Endothelial cell (in vitro differentiated cells): ENCODE data around the gene IQCM. TPM values are rescaled to one million over a fixed set of nuclear protein-coding genes. Genes with fewer than 3 reads are reported as not detected.

Experiments used
- DNase-seq: peaks from one replicate; pipeline ENCODE4 v3.0.0; 2021; ENCODE audit warnings: low spot score
- H3K27ac Mint-ChIP-seq: one replicate; pipeline ENCODE4 v1.8.0; 2021; ENCODE audit warnings: mixed read lengths, inconsistent platforms; ENCODE audit not compliant: unreplicated experiment
- H3K27me3 Mint-ChIP-seq: one replicate; pipeline ENCODE4 v1.8.0; 2021; ENCODE audit warnings: mild to moderate bottlenecking, moderate library complexity, mixed read lengths, inconsistent platforms; ENCODE audit not compliant: unreplicated experiment
- H3K36me3 Mint-ChIP-seq: one replicate; pipeline ENCODE4 v1.8.0; 2021; ENCODE audit warnings: mild to moderate bottlenecking, low read depth, mixed read lengths, inconsistent platforms; ENCODE audit not compliant: unreplicated experiment
- H3K4me1 Mint-ChIP-seq: one replicate; pipeline ENCODE4 v1.8.0; 2021; ENCODE audit warnings: mild to moderate bottlenecking, mixed read lengths, inconsistent platforms; ENCODE audit not compliant: unreplicated experiment
- H3K4me3 Mint-ChIP-seq: one replicate; pipeline ENCODE4 v1.8.0; 2021; ENCODE audit warnings: mild to moderate bottlenecking, mixed read lengths, inconsistent platforms; ENCODE audit not compliant: unreplicated experiment
- H3K9me3 Mint-ChIP-seq: one replicate; pipeline ENCODE4 v1.8.0; 2021; ENCODE audit warnings: mixed read lengths, inconsistent platforms; ENCODE audit not compliant: unreplicated experiment
- total RNA-seq: library from RNA; stranded (reverse); fragmentation: NEBNext Ultra II Directional; extraction: Animal tissue kit (Norgen Biotek cat#: 25700); gene quantifications from one replicate; pipeline ENCODE4 v1.2.1, GENCODE V29; 2021; ENCODE audit not compliant: unreplicated experiment
- TF ChIP-seq, protein P1 (sequence below): fragments of 200-600 bp; sonication (generic); IDR thresholded peaks from one replicate; pipeline ENCODE4 v1.5.0; 2021; ENCODE audit warnings: antibody characterized with exemption; ENCODE audit not compliant: unreplicated experiment

Gene IQCM
- total RNA-seq, 1 donor from 2014 or later: not detected

DNA sequence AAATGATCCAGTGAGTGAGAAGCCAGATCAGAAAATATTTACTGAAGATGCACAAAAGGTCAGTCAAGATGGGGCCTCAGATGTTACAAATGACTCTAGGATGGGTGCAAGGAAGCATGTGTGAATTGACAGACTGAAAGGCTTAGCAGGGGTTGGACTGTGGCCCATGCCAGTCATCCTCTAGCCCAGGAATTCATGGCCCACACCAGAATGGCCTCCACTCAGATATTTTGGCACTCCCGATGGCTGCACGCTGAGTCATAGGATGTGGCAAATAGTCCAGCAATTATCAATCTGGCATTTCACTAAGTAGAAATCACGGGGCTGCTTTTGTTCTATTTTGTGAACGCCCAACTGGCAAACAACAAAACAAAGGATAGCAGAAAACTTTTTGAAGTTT is 406.5 kb downstream of the IQCM start:
- Mint-ChIP-seq H3K27ac (no peak overlapping the region), H3K4me1 (no peaks in the 10 kb centered on the region), H3K36me3 (no peaks in the 10 kb centered on the region), H3K27me3 (no peaks in the 10 kb centered on the region), H3K4me3 (no peak overlapping the region), H3K9me3 (no peaks in the 10 kb centered on the region)
- TF ChIP-seq, protein P1, sequence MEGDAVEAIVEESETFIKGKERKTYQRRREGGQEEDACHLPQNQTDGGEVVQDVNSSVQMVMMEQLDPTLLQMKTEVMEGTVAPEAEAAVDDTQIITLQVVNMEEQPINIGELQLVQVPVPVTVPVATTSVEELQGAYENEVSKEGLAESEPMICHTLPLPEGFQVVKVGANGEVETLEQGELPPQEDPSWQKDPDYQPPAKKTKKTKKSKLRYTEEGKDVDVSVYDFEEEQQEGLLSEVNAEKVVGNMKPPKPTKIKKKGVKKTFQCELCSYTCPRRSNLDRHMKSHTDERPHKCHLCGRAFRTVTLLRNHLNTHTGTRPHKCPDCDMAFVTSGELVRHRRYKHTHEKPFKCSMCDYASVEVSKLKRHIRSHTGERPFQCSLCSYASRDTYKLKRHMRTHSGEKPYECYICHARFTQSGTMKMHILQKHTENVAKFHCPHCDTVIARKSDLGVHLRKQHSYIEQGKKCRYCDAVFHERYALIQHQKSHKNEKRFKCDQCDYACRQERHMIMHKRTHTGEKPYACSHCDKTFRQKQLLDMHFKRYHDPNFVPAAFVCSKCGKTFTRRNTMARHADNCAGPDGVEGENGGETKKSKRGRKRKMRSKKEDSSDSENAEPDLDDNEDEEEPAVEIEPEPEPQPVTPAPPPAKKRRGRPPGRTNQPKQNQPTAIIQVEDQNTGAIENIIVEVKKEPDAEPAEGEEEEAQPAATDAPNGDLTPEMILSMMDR: no peak
- DNase-seq: no peak

DNA sequence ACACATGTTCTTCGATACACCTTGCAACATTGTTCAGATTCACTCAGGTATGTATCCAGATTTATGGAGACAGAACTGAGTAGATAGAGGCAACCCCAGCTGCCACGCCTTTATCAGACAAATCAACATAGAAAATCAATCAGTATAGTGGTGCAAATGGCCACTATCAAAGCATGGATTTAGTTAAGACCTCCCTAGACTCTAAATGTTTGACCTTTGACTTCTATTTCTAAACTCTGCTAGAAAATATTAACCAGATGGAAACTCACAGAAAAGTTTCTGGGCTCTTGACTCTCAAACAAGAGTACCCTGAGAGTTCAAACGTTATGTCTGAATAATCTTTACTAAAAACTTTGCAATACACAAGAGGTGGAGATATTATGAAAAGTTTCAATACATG is 411.5 kb downstream of the IQCM start:
- H3K27me3 Mint-ChIP-seq: no peaks in the 10 kb centered on the region
- TF ChIP-seq, protein P1: no peak

DNA sequence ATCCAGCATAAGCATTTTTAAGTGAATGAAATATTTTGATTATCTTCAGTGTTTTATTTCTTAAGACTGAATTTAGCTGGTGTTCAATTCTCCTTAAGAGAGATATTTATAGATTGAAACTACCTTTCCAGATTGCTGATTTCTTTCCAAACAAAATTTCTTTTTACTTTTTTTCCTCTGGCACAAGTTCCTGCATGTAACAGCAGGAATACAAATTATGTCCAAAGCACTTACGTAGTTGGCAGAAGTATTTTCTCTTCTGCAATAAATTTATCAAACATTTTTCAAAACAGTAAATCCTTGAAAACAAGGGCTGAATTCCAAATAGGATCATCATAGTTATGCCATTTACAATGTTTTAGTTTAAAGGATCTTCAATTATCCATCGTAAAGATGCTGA is 412.6 kb downstream of the IQCM start:
- Mint-ChIP-seq H3K9me3 (no peaks in the 10 kb centered on the region), H3K36me3 (no peaks in the 10 kb centered on the region), H3K27ac (no peak overlapping the region), H3K4me3 (no peak overlapping the region), H3K4me1 (no peaks in the 10 kb centered on the region), H3K27me3 (no peaks in the 10 kb centered on the region)
- TF ChIP-seq, protein P1: no peak
- DNase-seq: no peak

More for the DNA sequence above, 411.5 kb downstream of the IQCM start:
- no peaks in the 10 kb centered on the region for H3K36me3 Mint-ChIP-seq
- H3K27ac Mint-ChIP-seq: no peak overlapping the region
- H3K4me1 Mint-ChIP-seq: no peaks in the 10 kb centered on the region
- no peaks in the 10 kb centered on the region for H3K9me3 Mint-ChIP-seq
- H3K4me3 Mint-ChIP-seq: no peak overlapping the region
- no peak for DNase-seq

DNA sequence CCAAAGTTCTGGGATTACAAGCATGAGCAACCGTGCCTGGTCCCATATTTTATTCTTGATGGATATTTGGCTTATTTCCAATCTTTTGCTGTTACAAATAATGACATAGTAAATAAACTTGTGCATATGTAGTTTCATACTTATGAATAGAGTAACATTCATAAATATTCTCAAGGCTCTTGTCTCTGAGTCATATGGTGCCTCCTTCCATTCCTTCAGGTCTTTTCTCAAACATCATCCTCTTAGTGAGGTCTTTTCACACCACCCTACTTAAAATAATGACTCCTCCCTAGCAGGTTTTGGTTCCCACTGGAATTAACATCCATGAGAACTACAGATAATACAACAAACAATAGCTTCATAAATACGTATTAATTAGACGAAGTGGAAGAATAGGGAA is 416.6 kb downstream of the IQCM start:
- H3K36me3 Mint-ChIP-seq: no peaks in the 10 kb centered on the region

DNA sequence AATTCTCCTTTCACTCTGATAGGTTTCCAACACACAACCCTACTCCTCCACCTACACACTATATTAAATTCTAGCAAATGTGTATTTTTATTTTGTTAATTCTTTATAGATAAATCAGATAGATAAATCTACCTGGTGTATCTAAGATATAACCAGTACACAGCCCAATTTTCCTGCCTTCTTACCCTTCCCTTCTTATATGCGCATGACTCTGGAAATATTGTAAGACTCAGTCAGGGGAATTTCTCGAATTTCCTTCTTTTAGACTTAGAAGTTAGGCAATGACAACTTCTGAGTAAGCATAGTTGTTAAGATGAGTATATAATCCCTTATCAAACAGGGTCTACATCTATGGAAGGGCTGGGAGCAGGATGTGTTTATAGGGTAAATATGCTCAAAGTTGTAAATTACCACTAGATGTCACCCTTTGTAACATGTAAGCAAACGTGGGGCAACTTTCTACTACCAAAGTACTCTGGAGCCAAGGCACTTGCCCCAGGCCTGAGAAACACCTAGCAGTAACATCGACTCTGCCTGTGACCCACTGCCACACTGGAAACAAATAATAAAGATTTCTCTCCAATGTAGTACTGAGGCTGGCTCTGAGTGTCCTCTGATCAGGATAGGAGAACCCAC is 444.7 kb downstream of the IQCM start:
- Mint-ChIP-seq H3K4me1 (no peaks in the 10 kb centered on the region), H3K4me3 (no peak overlapping the region), H3K36me3 (no peaks in the 10 kb centered on the region), H3K9me3 (no peaks in the 10 kb centered on the region), H3K27ac (no peak overlapping the region), H3K27me3 (no peaks in the 10 kb centered on the region)
- TF ChIP-seq, protein P1: peak; percentile 17
- no peak for DNase-seq

More for the DNA sequence above, 416.6 kb downstream of the IQCM start:
- no peak for DNase-seq
- no peaks in the 10 kb centered on the region for H3K9me3 Mint-ChIP-seq
- no peak overlapping the region for H3K4me3 Mint-ChIP-seq
- H3K27me3 Mint-ChIP-seq: no peaks in the 10 kb centered on the region
- TF ChIP-seq, protein P1: no peak
- H3K27ac Mint-ChIP-seq: no peak overlapping the region
- H3K4me1 Mint-ChIP-seq: no peaks in the 10 kb centered on the region
